CD8-positive, alpha-beta memory T cell (primary cell): Measurements from ENCODE around the gene KRTAP12-2. TPM values are rescaled to one million over a fixed set of nuclear protein-coding genes. Genes with fewer than 3 reads are reported as not detected.
A peak's percentile ranks its signal among the peaks of the same experiment; 100 is the strongest.
"Not testable (repeated sequence)": the region's sequence is repeated elsewhere in the genome, so short reads cannot be mapped to it uniquely, and the experiment has no call there.

ENCODE experiments used
- CTCF ChIA-PET: fragments of 350-600 bp; sonication (Branson Sonifier 250); formaldehyde crosslinking; loops from one replicate; lab custom pipeline; 2021; ENCODE audit warnings: antibody characterized with exemption; lab: Charles Lee
- POLR2A ChIA-PET: fragments of 350-600 bp; sonication (Branson Sonifier 250); formaldehyde crosslinking; loops from one replicate; lab custom pipeline; 2021; ENCODE audit warnings: antibody characterized with exemption; lab: Charles Lee
- DNase-seq, 5 donors: peaks; one replicate each; pipeline versions ENCODE4 v3.0.0 to v3.0.0-alpha.2; 2020 to 2022; ENCODE audit warnings: mixed read lengths in 1 of 5
- H3K27ac ChIP-seq: one replicate; pipeline ENCODE4 v1.7.0; 2013; ENCODE audit warnings: low read depth, mild to moderate bottlenecking, low read length, moderate library complexity
- H3K27me3 ChIP-seq: 2 replicates; pipeline ENCODE4 v1.7.0; 2013; ENCODE audit warnings: low read length, mild to moderate bottlenecking; ENCODE audit not compliant: insufficient read depth, poor library complexity, severe bottlenecking
- H3K36me3 ChIP-seq: 2 replicates; pipeline ENCODE4 v1.7.0; 2013; ENCODE audit warnings: mild to moderate bottlenecking, low read length, moderate library complexity; ENCODE audit not compliant: insufficient read depth
- H3K4me1 ChIP-seq: 2 replicates; pipeline ENCODE4 v1.7.0; 2013; ENCODE audit warnings: mild to moderate bottlenecking, low read length, moderate library complexity; ENCODE audit not compliant: insufficient read depth
- H3K4me3 ChIP-seq: 2 replicates; pipeline ENCODE4 v1.7.0; 2013; ENCODE audit warnings: mild to moderate bottlenecking, low read length
- H3K9me3 ChIP-seq: 2 replicates; pipeline ENCODE4 v1.7.0; 2013; ENCODE audit warnings: mild to moderate bottlenecking, low read length
- H3K27ac Mint-ChIP-seq, 8 donors: one replicate each; pipeline ENCODE4 v1.8.0; 2020 to 2021; ENCODE audit warnings: mixed read lengths in 8 of 8, mild to moderate bottlenecking in 6 of 8, inconsistent platforms in 3 of 8, moderate library complexity in 3 of 8
- H3K27me3 Mint-ChIP-seq, 2 donors: one replicate each; pipeline ENCODE4 v1.8.0; 2020 to 2021; ENCODE audit warnings: mixed read lengths in 2 of 2, mild to moderate bottlenecking in 1 of 2, moderate library complexity in 1 of 2
- H3K36me3 Mint-ChIP-seq, 3 donors: one replicate each; pipeline ENCODE4 v1.8.0; 2020 to 2021; ENCODE audit warnings: mixed read lengths in 3 of 3, inconsistent platforms in 1 of 3, mild to moderate bottlenecking in 1 of 3
- H3K4me1 Mint-ChIP-seq, 3 donors: one replicate each; pipeline ENCODE4 v1.8.0; 2020 to 2021; ENCODE audit warnings: mixed read lengths in 3 of 3, inconsistent platforms in 1 of 3, mild to moderate bottlenecking in 1 of 3
- H3K4me3 Mint-ChIP-seq, 7 donors: one replicate each; pipeline ENCODE4 v1.8.0; 2020 to 2021; ENCODE audit warnings: mixed read lengths in 7 of 7, mild to moderate bottlenecking in 6 of 7, moderate library complexity in 4 of 7, inconsistent platforms in 2 of 7
- H3K9me3 Mint-ChIP-seq, 5 donors: one replicate each; pipeline ENCODE4 v1.8.0; 2020 to 2022; ENCODE audit warnings: mixed read lengths in 5 of 5, mild to moderate bottlenecking in 3 of 5, moderate library complexity in 2 of 5, inconsistent platforms in 1 of 5
- polyA plus RNA-seq: library from polyadenylated mRNA; unstranded; fragments of 300-500 nt; fragmentation: Illumina TruSeq; gene quantifications from one replicate; pipeline ENCODE4 v1.2.3, GENCODE V29; 2021
- total RNA-seq, 2 experiments: library from RNA; stranded (reverse); gene quantifications; one replicate each; pipeline ENCODE4 v1.2.3, GENCODE V29; 2021

The KRTAP12-2 gene
- total and polyA plus RNA-seq, 3 experiments from 2014 or later = not detected

DNA sequence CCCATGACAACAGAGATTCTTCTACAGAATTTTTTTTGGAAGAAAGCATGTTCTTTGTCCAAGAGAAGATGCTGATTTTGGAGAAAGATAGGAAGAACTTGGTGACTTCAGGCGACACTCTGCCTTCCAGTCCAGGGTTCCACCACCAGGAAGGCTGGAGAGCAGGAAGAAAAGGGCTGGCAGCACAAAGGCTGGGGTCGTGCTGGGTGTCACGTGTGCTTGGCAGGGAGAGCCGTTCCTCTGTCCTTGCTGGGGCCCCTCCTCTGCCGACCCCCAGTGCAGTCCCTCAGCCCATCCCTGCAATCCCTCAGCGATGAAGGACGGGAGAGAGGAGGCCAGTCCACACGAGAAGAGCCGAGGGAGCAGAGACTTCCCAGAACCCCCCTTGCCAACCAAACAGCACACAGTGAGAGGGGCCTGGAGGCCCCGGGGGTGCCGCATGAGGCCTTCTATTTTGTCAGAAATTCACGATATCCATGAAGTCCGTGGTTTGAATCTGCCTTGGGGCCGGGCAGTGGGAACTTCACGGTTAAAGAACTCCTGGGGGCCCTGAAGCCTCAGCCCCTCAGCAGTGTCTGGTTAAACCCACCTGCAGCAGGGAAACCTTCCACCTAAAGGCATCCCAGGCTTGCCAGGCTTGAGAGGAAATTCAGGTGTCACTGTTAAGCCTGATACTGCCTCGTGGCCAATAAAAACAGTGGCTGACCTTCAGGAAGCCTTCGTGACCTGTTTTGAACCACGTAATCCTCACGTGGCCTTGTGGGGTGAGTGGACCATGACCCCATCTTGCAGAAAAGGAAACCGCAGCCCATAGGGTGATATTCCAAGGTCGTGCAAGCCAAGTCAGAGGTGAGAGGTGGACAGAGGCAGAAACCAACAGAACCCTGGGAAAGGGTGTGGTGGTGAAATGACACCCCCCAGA, 33.6 kb upstream of the KRTAP12-2 start:
- peaks cover 37% of the 10 kb centered on the region for H3K27me3 ChIP-seq
- Mint-ChIP-seq H3K4me3 (no peak overlapping the region), H3K27ac (no peak overlapping the region), H3K9me3 (peaks cover 0 to 9% (median 6%) of the 10 kb centered on the region in 5 donors), H3K36me3 (peaks cover 0 to 15% (median 0%) of the 10 kb centered on the region in 3 donors), H3K27me3 (peaks cover 66 to 77% of the 10 kb centered on the region in 2 donors), H3K4me1 (peaks cover 2 to 14% (median 10%) of the 10 kb centered on the region in 3 donors)
- ChIA-PET CTCF (no interaction called here), POLR2A (no interaction called here)
- H3K4me3 ChIP-seq = no peak overlapping the region
- no peak for DNase-seq
- H3K27ac ChIP-seq = no peak overlapping the region
- no peaks in the 10 kb centered on the region for H3K4me1 ChIP-seq
- no peaks in the 10 kb centered on the region for H3K9me3 ChIP-seq
- H3K36me3 ChIP-seq = no peaks in the 10 kb centered on the region

DNA sequence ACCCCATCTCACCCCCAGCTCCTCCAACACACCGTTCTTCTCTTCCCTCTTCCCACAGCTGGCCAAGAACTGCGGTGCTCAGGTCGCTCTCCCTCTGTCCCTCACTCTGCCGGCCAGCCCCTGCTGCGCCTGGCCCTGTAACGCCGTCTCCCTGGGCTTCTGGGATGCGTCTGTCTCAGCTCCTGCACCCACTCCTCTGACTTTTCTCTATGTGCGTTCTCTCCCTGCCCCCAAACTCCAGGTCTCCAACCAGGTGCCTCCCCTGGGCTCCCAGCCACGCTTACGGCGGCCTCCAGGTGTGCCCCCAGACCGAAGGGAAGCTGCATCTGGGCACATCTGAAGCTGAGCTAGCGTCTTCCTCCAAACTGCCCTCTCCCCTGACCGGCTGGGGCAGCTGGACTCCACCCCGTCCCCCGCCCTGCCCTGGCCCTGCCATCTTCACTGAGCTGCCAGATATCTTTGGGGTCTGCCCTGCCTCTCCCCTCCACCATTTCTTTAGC, 32.8 kb upstream of the KRTAP12-2 start:
- Mint-ChIP-seq H3K4me1 (peaks cover 9 to 18% (median 11%) of the 10 kb centered on the region in 3 donors), H3K4me3 (no peak overlapping the region), H3K27ac (peak overlapping the region in 1 of 8 donors; percentile 45), H3K36me3 (peaks cover 0 to 10% (median 0%) of the 10 kb centered on the region in 3 donors), H3K27me3 (peaks cover 57 to 70% of the 10 kb centered on the region in 2 donors), H3K9me3 (peaks cover 0 to 2% (median 0%) of the 10 kb centered on the region in 5 donors)
- Histone ChIP-seq H3K4me1 (no peaks in the 10 kb centered on the region), H3K27ac (no peak overlapping the region), H3K4me3 (no peak overlapping the region), H3K36me3 (no peaks in the 10 kb centered on the region), H3K27me3 (peaks cover 34% of the 10 kb centered on the region), H3K9me3 (no peaks in the 10 kb centered on the region)
- CTCF ChIA-PET = no interaction called here
- POLR2A ChIA-PET = no interaction called here
- peak in 1 of 5 donors; percentile 17 for DNase-seq

GRCh38 chr21:44697811-44698734, 31.3 kb upstream of the KRTAP12-2 start:
- ChIA-PET POLR2A (interaction anchor here (0.5 to 0.6 kb wide), 2 partner anchors 31 to 1014 kb away, joined by 3 to 5 read pairs; no protein-coding TSS in a partner anchor), CTCF (interaction anchor here (0.8 to 1.9 kb wide), 3 partner anchors 12 to 187 kb away, joined by 3 to 6 read pairs (median 3); no protein-coding TSS in a partner anchor)
- peaks cover 51 to 58% of the 10 kb centered on the region in 2 donors for H3K27me3 Mint-ChIP-seq
- H3K9me3 Mint-ChIP-seq = peaks cover 0 to 6% (median 0%) of the 10 kb centered on the region in 5 donors
- no peak overlapping the region for H3K4me3 Mint-ChIP-seq
- H3K27ac Mint-ChIP-seq = peak overlapping the region in 2 of 8 donors; percentile 17 to 51
- peak in 1 of 5 donors; percentile 31 for DNase-seq
- Histone ChIP-seq H3K9me3 (no peaks in the 10 kb centered on the region), H3K4me1 (no peaks in the 10 kb centered on the region), H3K27ac (no peak overlapping the region), H3K36me3 (no peaks in the 10 kb centered on the region), H3K4me3 (no peak overlapping the region), H3K27me3 (peaks cover 20% of the 10 kb centered on the region)
- H3K4me1 Mint-ChIP-seq = peaks cover 15 to 24% (median 17%) of the 10 kb centered on the region in 3 donors
- H3K36me3 Mint-ChIP-seq = peaks cover 0 to 16% (median 2%) of the 10 kb centered on the region in 3 donors

- peaks cover 15 to 24% (median 17%) of the 10 kb centered on the region in 3 donors for H3K4me1 Mint-ChIP-seq
- H3K27me3 Mint-ChIP-seq = peaks cover 43 to 51% of the 10 kb centered on the region in 2 donors
- not testable (repeated sequence) for H3K4me1 ChIP-seq, H3K27ac ChIP-seq, H3K4me3 ChIP-seq, H3K9me3 ChIP-seq, H3K36me3 ChIP-seq
- peak within 1 kb of the TSS in 2 of 7 donors; percentile 0 to 37 for H3K4me3 Mint-ChIP-seq
- ChIA-PET CTCF (interaction anchor here (0.8 to 1.9 kb wide), 2 partner anchors 45 to 187 kb away, joined by 3 to 6 read pairs; no protein-coding TSS in a partner anchor), POLR2A (interaction anchor here (0.5 to 0.6 kb wide), 2 partner anchors 30 to 1014 kb away, joined by 3 to 5 read pairs; no protein-coding TSS in a partner anchor)
- peak within 1 kb of the TSS in 3 of 8 donors; percentile 17 to 53 (median 20) for H3K27ac Mint-ChIP-seq
- peaks cover 2 to 24% (median 2%) of the 10 kb centered on the region in 3 donors for H3K36me3 Mint-ChIP-seq
- H3K27me3 ChIP-seq = peaks cover 17% of the 10 kb centered on the region
- peaks cover 0 to 11% (median 3%) of the 10 kb centered on the region in 5 donors for H3K9me3 Mint-ChIP-seq
- peak in 1 of 5 donors; percentile 42 for DNase-seq
Observed at GRCh38 chr21:44697172-44697810, 30.6 kb upstream of the KRTAP12-2 start, which contains the start of gene KRTAP10-12. Gene KRTAP10-12 (plus strand): TSS chr21:44697172. CDS start chr21:44697202, 30 bp downstream.

GRCh38 chr21:44696572-44696971, 29.8 kb upstream of the KRTAP12-2 start:
- Mint-ChIP-seq H3K4me1 (peaks cover 16 to 28% (median 21%) of the 10 kb centered on the region in 3 donors), H3K9me3 (peaks cover 3 to 12% (median 6%) of the 10 kb centered on the region in 5 donors), H3K27me3 (peaks cover 38 to 46% of the 10 kb centered on the region in 2 donors), H3K4me3 (no peak overlapping the region), H3K27ac (no peak overlapping the region), H3K36me3 (peaks cover 2 to 26% (median 2%) of the 10 kb centered on the region in 3 donors)
- peaks cover 5% of the 10 kb centered on the region for H3K9me3 ChIP-seq
- H3K4me3 ChIP-seq = no peak overlapping the region
- peaks cover 14% of the 10 kb centered on the region for H3K27me3 ChIP-seq
- H3K36me3 ChIP-seq = no peaks in the 10 kb centered on the region
- POLR2A ChIA-PET = no interaction called here
- CTCF ChIA-PET = interaction anchor here (1.9 kb wide), 1 partner anchor 186 kb away, joined by 6 read pairs; no protein-coding TSS in a partner anchor
- no peak for DNase-seq
- no peaks in the 10 kb centered on the region for H3K4me1 ChIP-seq
- H3K27ac ChIP-seq = no peak overlapping the region

- Histone ChIP-seq H3K27me3 (peaks cover 4% of the 10 kb centered on the region), H3K4me3 (no peak overlapping the region), H3K27ac (no peak overlapping the region), H3K9me3 (peaks cover 5% of the 10 kb centered on the region), H3K36me3 (no peaks in the 10 kb centered on the region), H3K4me1 (no peaks in the 10 kb centered on the region)
- POLR2A ChIA-PET = no interaction called here
- H3K27ac Mint-ChIP-seq = peak overlapping the region in 2 of 8 donors; percentile 47 to 53
- H3K9me3 Mint-ChIP-seq = peaks cover 3 to 12% (median 6%) of the 10 kb centered on the region in 5 donors
- no peak for DNase-seq
- peaks cover 17 to 31% (median 22%) of the 10 kb centered on the region in 3 donors for H3K4me1 Mint-ChIP-seq
- no peak overlapping the region for H3K4me3 Mint-ChIP-seq
- peaks cover 29 to 38% of the 10 kb centered on the region in 2 donors for H3K27me3 Mint-ChIP-seq
- peaks cover 2 to 26% (median 2%) of the 10 kb centered on the region in 3 donors for H3K36me3 Mint-ChIP-seq
- CTCF ChIA-PET = interaction anchor here (1.0 kb wide), 1 partner anchor 47 kb away, joined by 3 read pairs; no protein-coding TSS in a partner anchor
Observed at GRCh38 chr21:44695641-44696040, 28.9 kb upstream of the KRTAP12-2 start.
